ENCODE results near the gene SCAF11.

The SCAF11 gene

DNA sequence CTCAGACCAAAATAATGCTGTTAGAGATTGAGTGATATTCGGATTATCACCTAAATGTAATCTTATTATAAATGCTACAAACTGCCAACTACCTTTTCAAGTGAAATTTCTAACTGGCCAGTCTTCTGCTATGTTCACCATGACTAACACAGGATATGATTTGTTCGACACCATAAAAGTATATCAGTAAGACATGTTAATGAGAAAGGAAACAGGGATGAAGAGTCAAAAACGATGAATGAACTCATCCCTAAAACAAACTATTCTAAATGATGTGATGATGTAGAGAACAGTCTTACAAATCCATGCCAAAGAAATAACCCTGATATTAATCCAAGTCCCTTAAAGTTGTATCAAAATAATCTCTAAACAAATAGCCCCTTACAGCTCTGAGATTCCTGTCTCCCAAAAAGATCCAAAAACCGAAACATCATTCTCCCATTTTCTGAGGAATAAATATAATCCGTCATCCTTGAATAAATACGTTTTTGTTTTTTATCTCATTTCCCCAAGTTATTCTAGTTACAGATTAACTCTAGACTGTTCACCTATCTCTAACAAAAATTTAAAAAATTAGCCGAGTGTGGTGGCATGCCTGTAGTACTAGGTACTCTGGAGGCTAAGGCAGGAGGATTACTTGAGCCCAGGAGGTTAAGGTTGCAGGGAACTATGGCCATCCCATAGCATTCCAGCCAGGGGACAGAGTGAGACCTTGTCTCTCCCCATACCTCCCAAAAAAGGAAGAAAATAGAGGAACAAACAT lies 9.1 kb downstream of the SCAF11 start:
- no peak for DNase-seq (ENCODE audit: low read depth)

DNA sequence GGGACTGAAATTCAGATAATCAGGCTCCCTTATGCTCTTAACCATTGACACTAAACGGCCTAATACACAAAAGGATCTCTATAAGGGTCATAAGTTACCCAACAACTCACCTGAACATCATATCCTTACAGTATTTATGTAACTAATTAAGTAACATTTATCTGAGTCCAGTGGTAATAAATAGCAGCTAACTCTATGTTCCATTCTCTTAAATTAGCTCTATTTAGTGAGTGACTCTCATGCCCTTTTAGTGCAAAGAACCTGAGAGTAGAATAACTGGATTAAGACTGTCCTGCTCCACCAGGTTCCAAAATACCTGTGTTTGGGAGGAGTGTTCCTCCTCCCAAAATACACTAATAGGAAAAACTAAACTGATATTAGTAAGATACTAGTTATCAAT lies 9.8 kb downstream of the SCAF11 start:
- DNase-seq (ENCODE audit: low read depth): no peak

DNA sequence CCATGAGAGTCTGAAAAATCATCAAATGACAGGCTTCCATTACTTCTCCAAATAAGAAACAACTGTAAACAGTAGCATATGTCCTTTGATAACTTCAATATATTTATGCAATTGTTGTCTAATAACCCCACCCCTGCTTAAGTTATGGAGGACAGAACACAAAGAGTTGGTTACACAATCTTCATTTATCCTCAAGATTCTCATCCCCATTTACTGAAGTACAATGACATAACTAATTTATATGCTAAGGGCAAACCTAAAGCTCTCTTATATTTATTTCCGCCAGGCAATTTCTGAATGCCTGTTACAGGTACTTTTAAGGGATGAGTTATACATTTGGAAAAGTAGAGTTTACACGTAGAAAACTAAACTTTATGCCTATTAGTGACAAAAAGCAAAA lies 12.3 kb downstream of the SCAF11 start:
- DNase-seq (ENCODE audit: low read depth): no peak

- no peak for DNase-seq (ENCODE audit: low read depth)
Measured at GRCh38 chr12:45977620-45978019, 12.8 kb downstream of the SCAF11 start.

GRCh38 chr12:45975506-45975905 lies 14.9 kb downstream of the SCAF11 start:
- DNase-seq (ENCODE audit: low read depth): no peak

- DNase-seq (ENCODE audit: low read depth): no peak
Measured at GRCh38 chr12:45974883-45975282, 15.5 kb downstream of the SCAF11 start.

DNA sequence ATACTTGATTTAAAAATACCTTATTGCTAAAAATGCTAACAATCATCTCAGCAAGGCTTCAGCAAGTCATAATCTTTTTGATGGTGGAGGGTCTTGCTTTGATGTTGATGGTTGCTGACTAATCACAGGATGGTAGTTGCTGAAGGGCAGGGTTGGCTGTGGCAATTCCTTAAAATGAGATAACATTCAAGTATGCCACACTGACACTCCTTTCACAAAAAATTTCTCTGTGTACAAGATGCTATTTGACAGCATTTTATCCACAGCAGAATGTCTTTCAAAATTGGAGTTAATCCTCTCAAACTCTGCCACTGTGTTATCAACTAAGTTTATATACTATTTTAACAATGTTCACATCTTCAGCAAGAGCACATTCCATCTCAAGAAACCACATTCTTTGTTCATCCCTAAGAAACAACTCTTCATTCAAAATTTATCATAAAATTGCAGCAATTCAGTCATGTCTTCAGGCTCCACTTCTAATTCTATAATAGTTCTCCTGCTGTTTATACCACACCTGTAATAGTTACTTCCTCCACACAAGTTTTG lies 16.1 kb downstream of the SCAF11 start:
- no peak for DNase-seq (ENCODE audit: low read depth)

GRCh38 chr12:45973526-45973925 lies 16.8 kb downstream of the SCAF11 start:
- DNase-seq (ENCODE audit: low read depth): no peak

DNA sequence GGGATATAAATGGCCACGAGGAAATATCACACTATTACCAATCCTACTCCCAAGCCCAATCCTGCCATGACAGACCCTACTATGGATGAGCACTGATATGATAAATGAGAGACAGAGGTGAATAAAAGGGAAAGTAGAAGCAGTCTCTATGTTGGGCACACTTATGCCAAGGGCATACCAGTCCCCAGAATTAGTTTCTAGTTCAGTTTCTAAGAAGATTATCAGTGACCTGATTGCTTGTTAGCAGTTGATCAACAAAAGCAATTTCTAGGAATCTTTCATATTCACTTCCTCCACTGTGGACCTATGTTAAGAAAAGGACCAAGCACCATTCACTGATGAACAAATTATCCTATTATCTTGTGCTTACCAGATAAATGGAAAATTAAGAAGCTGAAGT lies 20.0 kb downstream of the SCAF11 start:
- DNase-seq (ENCODE audit: low read depth): no peak

- no peak for DNase-seq (ENCODE audit: low read depth)
Measured at GRCh38 chr12:45969084-45969483, 21.3 kb downstream of the SCAF11 start.

DNA sequence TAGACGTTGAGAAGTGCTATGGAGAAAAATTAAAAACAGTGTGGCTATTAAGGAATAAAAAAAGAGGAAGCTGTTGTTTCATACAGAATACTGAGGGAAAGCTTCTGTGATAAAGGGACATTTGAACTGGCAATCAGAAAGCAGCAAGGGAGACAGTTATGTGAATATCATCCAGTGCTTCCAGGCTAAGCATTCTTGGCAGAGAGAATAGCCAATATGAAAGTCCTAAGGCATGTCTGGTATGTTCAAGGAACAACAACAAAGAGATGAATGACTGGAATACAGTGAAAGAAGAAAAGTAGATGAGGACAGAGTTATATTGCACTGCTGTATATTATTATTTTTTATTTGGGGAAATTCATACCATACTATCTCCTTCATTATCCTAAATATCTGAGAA lies 23.9 kb downstream of the SCAF11 start:
- DNase-seq (ENCODE audit: low read depth): no peak

- no peak for DNase-seq (ENCODE audit: low read depth)
Measured at GRCh38 chr12:45962553-45963325, 27.6 kb downstream of the SCAF11 start.

GRCh38 chr12:45959728-45960127 lies 30.6 kb downstream of the SCAF11 start:
- no peak for DNase-seq (ENCODE audit: low read depth)

GRCh38 chr12:45959025-45959424 lies 31.3 kb downstream of the SCAF11 start:
- DNase-seq (ENCODE audit: low read depth): no peak

DNA sequence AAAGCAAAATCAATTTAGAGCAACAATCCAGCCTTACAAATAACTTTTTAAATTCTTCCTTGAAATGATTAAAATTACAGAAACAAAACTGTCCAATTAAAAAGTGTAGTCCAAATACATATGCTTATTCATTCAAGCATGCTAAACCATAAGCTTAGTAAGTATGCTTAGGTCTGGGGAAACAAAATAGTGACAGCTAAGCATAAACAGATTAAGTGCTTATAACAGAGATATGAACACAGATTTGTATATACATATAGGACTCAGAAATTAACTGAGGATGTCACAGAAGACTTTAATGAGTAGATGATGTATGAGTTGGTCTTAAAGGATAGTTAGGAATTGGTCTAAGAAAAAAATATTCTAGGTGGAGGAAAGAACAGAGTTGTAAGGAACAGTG lies 41.8 kb downstream of the SCAF11 start:
- DNase-seq (ENCODE audit: low read depth): no peak

DNA sequence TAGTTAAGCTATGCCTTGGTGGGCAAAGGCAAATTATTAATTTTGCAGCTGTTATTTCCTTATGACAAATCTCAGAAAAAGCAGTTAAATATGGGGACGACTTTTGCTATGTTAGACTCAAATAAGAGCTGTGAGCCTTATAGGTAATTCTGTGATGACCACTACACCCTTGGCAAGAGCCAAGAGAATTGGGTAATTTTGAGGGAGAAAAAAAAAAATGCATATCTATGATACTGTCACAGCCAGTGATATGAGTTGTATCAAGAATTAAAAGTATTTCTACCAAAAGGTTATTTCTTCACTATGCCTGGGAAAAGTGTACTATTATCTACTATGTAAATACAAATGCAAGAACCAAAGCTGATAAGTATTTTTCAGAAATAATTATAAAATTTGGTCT lies 43.9 kb downstream of the SCAF11 start:
- DNase-seq (ENCODE audit: low read depth): no peak

DNA sequence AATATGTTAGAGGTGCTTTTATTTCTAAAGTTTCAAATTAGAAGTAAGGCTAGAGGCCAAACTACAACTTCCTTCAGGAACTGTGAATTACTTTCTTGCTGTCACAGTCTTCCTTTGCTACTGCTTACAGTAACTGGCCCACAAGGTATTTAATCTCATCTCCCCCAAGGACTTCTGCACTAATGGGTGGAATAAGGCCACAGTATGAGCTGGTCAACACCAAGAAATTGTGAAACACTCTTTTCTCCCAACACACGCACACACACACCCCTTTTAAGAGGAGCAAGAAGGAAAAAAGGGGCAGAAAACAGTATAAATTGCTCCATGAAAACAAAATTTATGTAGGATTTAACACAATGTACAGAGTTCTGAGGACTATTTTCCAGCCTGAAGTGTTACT lies 45.6 kb downstream of the SCAF11 start:
- no peak for DNase-seq (ENCODE audit: low read depth)

GRCh38 chr12:45939759-45940158 lies 50.6 kb downstream of the SCAF11 start:
- DNase-seq (ENCODE audit: low read depth): no peak

DNA sequence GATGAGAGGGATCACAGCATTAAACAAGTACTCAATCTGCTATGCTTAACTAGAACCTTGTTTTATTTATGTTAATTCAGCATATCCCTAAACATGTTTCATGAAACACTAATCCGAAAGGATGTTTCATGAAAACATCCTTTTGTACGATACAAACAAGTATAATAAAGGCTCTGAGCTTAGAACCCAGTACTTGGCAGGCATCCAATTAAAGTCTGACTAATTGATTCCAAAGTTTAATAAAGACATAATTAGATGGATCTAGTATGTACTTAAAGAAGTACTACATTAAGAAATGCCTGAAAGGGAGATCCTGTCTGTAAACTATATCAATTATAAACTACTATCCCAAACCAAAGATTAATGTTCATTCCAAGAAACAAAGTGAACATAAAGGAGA lies 51.8 kb downstream of the SCAF11 start:
- no peak for DNase-seq (ENCODE audit: low read depth)

GRCh38 chr12:45934956-45935355 lies 55.4 kb downstream of the SCAF11 start:
- DNase-seq (ENCODE audit: low read depth): no peak

DNA sequence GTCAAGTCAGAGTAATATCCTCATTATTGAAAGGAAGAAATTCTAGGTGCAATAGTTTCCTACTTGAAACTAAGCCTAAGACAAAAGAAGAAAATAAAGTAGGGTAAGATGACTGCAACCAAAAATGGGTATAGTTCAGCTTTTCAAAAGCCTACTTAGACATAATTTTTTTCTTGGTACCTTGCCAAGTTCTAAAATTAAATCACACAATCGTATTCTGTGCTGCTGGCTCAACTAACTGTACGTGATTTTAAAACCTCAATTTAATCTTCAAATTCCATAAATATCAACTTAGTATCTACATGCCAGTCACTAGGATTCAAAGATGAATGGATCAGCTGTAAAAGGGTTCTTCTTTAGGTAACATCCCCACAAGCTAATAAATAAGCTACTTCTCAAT lies 56.9 kb downstream of the SCAF11 start:
- DNase-seq (ENCODE audit: low read depth): no peak

DNA sequence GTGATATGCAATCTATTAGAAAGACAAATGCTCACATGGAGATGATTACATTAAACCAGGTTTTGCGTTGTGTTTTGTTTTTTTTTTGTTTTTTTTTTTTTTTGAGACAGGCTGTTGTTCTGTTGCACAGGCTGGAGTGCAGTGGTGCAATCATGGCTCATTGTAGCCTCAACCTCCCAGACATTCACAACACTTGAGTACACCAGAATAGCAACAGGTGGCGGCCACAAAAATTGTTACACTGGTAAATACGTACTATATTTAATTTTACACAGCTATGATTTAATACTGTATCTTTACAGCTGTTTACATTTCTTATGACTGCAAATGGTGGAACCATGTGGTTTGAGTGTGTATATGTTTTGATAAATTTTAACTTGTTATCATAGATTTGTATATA lies 60.0 kb downstream of the SCAF11 start:
- no peak for DNase-seq (ENCODE audit: low read depth)

GRCh38 chr12:45928309-45928708 lies 62.1 kb downstream of the SCAF11 start:
- no peak for DNase-seq (ENCODE audit: low read depth)

Measured in stimulated activated CD8-positive, alpha-beta memory T cell treated with anti-CD3 and anti-CD28 coated beads, Interleukin-4, amount 100 ng/mL, for 24 hours (primary cell).